IPS-18c (cell line): ENCODE measurements around the gene LEUTX.

Source experiments
- H3K4me3 ChIP-seq: 2 replicates; pipeline ENCODE4 v1.7.0; 2013; ENCODE audit warnings: low read depth, mild to moderate bottlenecking, low read length, moderate library complexity; ENCODE audit not compliant: insufficient read depth
- H3K9me3 ChIP-seq: one replicate; pipeline ENCODE4 v1.6.1; 2013; ENCODE audit warnings: mild to moderate bottlenecking, low read length, moderate library complexity; ENCODE audit not compliant: control insufficient read depth, insufficient read depth

Gene LEUTX, protein sequence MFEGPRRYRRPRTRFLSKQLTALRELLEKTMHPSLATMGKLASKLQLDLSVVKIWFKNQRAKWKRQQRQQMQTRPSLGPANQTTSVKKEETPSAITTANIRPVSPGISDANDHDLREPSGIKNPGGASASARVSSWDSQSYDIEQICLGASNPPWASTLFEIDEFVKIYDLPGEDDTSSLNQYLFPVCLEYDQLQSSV

GRCh38 chr19:39778763-39779162 lies at the start of gene LEUTX:
Gene LEUTX, plus strand, starts transcription at chr19:39778854. Its CDS starts 67 bp downstream, at chr19:39778921.
- no peaks in the 10 kb centered on the region for H3K9me3 ChIP-seq
- no peak within 1 kb of the TSS for H3K4me3 ChIP-seq

- H3K9me3 ChIP-seq: no peaks in the 10 kb centered on the region
Observed at GRCh38 chr19:39729594-39729993, 49.1 kb upstream of the LEUTX start.

GRCh38 chr19:39731685-39732084 lies 47.0 kb upstream of the LEUTX start:
- no peaks in the 10 kb centered on the region for H3K9me3 ChIP-seq

More at GRCh38 chr19:39729594-39729993, 49.1 kb upstream of the LEUTX start:
- H3K4me3 ChIP-seq: no peak overlapping the region

GRCh38 chr19:39733841-39734240 lies 44.8 kb upstream of the LEUTX start:
- Histone ChIP-seq H3K4me3 (no peak overlapping the region), H3K9me3 (no peaks in the 10 kb centered on the region)

More at GRCh38 chr19:39731685-39732084, 47.0 kb upstream of the LEUTX start:
- no peak overlapping the region for H3K4me3 ChIP-seq

DNA sequence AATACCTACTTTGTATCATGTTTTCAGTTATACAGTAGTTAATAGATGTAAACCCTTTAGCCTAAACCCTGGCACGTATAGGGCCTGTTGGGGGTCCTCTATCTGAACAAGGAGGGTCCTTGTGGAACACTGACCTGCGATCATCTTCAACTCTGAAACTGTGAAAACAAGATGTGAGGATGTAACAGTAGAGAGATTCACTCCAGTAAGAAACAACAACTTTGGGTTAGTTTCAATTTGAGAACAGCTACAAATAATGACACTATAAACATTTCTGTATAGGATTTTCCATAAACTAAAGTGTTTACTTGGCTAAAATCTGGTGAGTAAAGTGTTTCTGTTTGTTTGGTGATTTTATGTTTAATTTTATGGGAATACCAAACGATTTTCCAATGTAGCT lies 43.0 kb upstream of the LEUTX start:
- H3K4me3 ChIP-seq: no peak overlapping the region

GRCh38 chr19:39736088-39736487 lies 42.6 kb upstream of the LEUTX start:
- no peak overlapping the region for H3K4me3 ChIP-seq
- no peaks in the 10 kb centered on the region for H3K9me3 ChIP-seq

More for the DNA sequence above, 43.0 kb upstream of the LEUTX start:
- no peaks in the 10 kb centered on the region for H3K9me3 ChIP-seq

GRCh38 chr19:39737351-39737750 lies 41.3 kb upstream of the LEUTX start:
- Histone ChIP-seq H3K9me3 (no peaks in the 10 kb centered on the region), H3K4me3 (no peak overlapping the region)

DNA sequence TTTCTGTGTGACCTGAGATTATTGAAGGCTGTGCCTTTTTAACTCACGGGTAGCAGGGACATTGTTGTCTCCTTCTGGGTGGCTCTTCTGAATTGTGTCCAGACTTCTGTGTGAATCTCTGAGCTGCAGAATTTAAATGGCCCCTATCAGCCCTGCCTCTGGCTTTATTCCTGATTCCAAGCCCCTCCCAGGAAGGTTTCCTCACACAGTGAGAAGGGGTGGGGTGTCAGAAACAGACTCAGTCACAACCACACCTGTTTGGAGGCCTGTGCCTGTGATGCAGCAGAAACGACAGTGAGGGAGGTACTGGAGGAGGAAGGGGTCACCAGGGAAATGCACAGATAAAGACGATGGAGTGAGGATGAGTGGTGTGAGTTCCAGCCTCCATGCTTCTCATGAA lies 40.8 kb upstream of the LEUTX start, which contains the start of gene CLC:
Gene CLC, minus strand, starts transcription at position 139 of the 400 bp plus-strand sequence. Its CDS starts 77 bp downstream, at position 62.
- H3K9me3 ChIP-seq: no peaks in the 10 kb centered on the region

DNA sequence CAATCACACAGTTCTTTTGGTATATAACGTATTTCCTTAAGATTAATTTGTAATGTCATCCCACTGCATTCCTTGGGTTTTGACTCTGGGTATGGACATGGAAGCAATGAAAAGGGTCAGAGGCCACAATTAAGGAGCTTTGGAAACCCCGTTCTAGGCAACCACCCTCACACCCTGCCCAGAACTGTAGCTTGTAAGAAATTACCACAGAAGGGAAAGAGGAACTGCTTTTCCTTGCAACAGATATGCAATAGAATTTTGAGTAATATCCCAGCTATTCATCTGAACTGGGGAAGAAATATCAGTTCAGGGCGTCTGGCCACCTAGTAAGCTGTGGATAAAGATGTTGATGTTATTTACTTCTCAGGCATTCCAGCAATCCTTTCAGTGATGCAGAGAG lies 39.8 kb upstream of the LEUTX start:
- H3K9me3 ChIP-seq: no peaks in the 10 kb centered on the region
- no peak overlapping the region for H3K4me3 ChIP-seq

More for the DNA sequence above, 40.8 kb upstream of the LEUTX start, which contains the start of gene CLC:
- no peak within 1 kb of the TSS for H3K4me3 ChIP-seq

- Histone ChIP-seq H3K9me3 (no peaks in the 10 kb centered on the region), H3K4me3 (no peak overlapping the region)
Observed at GRCh38 chr19:39740395-39740794, 38.3 kb upstream of the LEUTX start.

DNA sequence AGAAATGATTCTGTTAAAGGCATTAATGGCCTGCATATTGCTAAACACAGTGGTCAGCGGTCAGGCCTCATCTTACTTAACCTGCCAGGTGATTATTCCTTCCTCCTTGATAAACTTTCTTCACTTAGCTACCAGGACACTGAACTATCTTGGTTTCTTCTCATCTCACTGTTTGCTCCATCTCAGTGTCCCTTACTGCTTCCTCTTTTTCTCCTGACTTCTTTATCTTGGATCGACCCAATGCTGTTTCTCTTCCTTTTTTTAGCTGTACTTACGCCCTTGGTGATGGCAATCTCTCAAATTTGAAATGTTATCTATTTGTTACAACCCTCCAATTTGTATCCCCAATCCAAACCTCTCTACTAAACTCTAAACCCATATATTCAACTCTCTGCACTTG lies 33.0 kb upstream of the LEUTX start:
- Histone ChIP-seq H3K9me3 (no peaks in the 10 kb centered on the region), H3K4me3 (no peak overlapping the region)

- Histone ChIP-seq H3K4me3 (no peak overlapping the region), H3K9me3 (no peaks in the 10 kb centered on the region)
Observed at GRCh38 chr19:39746836-39747529, 31.7 kb upstream of the LEUTX start.

DNA sequence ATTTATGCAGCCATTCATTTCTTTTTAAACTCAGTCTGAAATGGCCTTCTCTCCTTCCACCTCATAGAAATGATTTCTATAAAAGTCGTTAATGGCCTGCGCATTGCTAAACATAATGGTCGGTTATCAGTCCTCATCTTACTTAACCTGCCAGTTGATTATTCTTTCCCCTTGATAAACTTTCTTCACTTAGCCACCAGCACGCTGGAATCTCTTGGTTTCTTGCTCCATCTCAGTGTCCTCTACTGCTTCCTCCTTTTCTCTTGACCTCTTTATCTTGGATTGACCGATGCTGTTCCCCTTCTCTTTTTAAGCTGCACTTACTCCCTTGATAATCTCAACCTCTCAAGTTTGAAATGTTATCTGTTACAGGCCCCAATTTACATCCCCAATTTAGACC lies 28.7 kb upstream of the LEUTX start:
- Histone ChIP-seq H3K9me3 (peaks cover 2% of the 10 kb centered on the region), H3K4me3 (no peak overlapping the region)

DNA sequence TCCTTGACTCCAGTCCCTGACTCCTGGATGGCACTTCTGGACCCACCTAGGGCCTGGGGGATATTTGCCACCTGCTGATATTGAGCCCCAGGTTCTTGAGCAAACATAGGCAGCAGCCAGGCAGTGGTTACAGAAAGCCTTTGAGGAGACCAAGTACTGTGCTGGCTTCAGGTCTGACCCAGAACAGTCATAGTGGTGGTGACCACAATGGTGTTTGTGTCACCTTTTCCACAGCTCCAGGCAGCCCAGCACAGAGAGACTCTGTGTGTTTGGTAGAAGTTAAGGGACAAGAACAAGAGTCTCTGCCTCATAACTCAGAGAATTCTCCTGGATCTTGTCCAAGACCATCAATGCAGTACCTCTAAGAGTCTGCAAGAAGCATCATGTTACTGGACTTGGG lies 26.3 kb upstream of the LEUTX start:
- Histone ChIP-seq H3K9me3 (peaks cover 2% of the 10 kb centered on the region), H3K4me3 (no peak overlapping the region)

DNA sequence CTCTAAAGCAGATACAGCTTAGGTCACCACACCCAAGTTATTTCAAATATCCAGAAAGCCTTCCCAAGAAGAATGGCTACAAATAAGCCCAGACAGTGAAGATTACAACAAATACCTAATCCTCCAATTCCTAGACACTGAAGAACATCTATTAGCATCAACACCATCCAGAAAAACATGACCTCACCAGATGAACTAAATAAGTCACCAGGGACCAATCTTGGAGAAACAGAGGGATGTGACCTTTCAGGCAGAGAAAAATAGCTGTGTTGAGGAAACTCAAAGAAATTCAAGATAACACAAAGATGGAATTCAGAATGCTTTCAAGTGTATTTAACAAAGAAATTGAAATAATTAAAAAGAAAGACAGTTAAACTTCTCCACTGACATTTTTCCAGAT lies 25.9 kb upstream of the LEUTX start:
- Histone ChIP-seq H3K4me3 (no peak overlapping the region), H3K9me3 (peaks cover 2% of the 10 kb centered on the region)

- no peak overlapping the region for H3K4me3 ChIP-seq
- peaks cover 2% of the 10 kb centered on the region for H3K9me3 ChIP-seq
Observed at GRCh38 chr19:39754544-39754943, 24.1 kb upstream of the LEUTX start.

DNA sequence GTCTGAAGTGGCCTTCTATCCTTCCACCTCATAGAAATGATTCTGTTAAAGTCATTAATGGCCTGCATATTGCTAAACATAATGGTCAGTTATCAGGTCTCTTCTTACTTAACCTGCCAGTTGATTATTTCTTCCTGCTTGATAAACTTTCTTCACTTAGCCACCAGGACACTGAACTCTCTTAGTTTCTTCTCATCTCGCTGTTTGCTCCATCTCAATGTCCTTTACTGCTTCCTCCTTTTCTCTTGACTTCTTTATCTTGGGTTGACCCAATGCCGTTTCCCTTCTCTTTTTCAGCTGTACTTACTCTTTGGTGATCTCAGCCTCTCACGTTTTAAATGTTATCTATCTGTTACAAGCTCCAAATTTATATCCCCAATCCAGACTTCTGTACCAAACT lies 23.7 kb upstream of the LEUTX start:
- H3K9me3 ChIP-seq: peaks cover 2% of the 10 kb centered on the region
- no peak overlapping the region for H3K4me3 ChIP-seq

DNA sequence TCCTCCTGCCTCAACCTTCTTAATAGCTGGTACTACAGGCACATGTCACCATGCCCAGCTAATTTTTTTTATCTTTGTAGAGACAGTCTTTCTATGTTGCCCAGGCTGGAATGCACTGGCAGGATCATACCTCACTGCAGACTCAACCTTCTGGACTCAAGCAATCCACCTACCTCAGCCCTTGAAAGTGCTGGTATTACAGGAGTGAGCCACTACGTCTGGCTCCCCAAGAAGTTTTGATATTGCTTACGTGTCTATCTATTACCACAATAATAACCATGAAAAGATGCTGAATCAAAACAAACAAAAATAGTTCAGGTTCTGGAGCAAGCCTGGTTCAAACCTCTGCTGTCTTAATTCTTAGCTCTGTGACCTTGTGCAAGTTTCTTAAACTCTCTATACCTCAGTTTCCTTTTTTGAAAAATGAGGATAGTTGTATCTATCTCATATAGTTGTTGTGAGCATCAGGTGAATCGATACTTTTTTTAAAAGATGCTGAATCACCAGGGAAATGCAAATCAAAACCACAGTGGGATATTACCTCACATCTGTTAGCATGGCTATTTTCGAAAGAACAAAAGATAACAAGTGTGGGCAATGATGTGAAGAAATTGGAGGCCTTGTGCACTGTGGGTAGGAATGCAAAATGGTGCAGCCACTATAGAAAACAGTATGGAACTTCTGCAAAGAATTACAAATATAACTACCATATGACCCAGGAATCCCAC lies 19.0 kb upstream of the LEUTX start:
- Histone ChIP-seq H3K4me3 (no peak overlapping the region), H3K9me3 (no peaks in the 10 kb centered on the region)
